HG03565 (cell line): ENCODE measurements around the gene SCFD2.
"Not testable (repeated sequence)": the region's sequence is repeated elsewhere in the genome, so short reads cannot be mapped to it uniquely, and the experiment has no call there.

Experiments
- ATAC-seq: cut with Tn5 transposase; IDR thresholded peaks from one replicate; pipeline ENCODE4 v1.9.1; 2021; ENCODE audit warnings: mild to moderate bottlenecking, moderate library complexity; ENCODE audit not compliant: unreplicated experiment

Gene SCFD2

DNA sequence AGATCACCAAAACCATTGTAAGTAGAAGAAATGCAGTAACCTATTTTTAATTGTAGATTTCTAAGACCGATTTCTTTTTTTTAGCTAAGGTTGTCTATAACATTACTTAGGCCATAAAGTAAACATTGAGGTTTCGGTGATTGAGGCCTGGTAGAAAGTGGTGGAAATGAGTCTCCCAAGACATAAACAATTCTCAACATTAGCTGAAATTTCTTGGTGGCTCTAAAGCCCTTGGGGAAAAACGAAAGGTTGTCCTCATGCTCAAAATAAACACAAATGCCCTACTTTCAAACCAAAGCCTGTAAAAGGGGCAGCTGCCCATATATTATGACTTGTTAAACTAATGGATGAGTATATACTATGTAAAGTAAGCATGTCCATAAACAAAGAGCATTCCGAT, 98.8 kb downstream of the SCFD2 start:
- no peak for ATAC-seq

DNA sequence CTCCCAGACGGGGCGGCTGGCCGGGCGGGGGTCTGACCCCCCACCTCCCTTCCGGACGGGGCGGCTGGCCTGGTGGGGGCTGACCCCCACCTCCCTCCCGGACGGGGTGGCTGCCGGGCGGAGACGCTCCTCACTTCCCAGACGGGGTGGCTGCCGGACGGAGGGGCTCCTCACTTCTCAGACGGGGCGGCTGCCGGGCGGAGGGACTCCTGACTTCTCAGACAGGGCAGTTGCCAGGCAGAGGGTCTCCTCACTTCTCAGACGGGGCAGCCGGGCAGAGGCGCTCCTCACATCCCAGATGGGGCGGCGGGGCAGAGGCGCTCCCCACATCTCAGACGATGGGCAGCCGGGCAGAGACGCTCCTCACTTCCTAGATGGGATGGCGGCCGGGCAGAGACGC, 109.9 kb downstream of the SCFD2 start:
- ATAC-seq = not testable (repeated sequence)

GRCh38 chr4:53240573-53240972, 125.3 kb downstream of the SCFD2 start:
- no peak for ATAC-seq

DNA sequence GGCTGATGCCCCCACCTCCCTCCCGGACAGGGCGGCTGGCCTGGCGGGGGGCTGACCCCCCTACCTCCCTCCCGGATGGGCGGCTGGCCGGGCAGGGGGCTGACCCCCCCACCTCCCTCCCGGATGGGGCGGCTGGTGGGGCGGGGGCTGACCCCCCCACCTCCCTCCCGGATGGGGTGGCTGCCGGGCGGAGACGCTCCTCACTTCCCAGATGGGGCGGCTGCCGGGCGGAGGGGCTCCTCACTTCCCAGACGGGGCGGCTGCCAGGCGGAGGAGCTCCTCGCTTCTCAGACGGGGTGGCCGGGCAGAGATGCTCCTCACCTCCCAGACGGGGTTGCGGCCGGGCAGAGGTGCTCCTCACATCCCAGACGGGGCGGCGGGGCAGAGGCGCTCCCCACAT, 127.5 kb downstream of the SCFD2 start:
- ATAC-seq = not testable (repeated sequence)

DNA sequence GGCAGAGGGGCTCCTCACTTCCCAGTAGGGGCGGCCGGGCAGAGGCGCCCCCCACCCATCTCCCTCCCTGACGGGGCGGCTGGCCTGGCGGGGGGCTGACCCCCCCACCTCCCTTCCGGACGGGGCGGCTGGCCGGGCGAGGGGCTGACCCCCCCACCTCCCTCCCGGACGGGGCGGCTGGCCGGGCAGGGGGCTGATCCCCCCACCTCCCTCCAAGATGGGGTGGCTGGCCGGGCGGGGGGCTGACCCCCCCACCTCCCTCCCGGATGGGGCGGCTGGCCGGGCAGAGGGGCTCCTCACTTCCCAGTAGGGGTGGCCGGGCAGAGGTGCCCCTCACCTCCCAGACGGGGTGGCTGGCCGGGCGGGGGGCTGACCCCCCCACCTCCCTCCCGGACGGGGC, 128.1 kb downstream of the SCFD2 start:
- ATAC-seq = not testable (repeated sequence)

DNA sequence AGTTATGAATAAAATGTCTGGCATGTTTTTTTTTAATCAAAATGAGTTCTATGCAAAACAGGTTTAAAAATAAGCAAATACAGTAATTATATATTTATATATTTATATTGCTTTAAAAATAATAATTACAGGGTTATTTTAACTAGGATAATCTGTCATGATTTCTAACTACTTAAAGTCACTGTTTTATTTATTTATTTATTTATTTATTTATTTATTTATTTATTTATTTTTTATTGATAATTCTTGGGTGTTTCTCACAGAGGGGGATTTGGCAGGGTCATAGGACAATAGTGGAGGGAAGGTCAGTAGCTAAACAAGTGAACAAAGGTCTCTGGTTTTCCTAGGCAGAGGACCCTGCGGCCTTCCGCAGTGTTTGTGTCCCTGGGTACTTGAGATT, 129.2 kb downstream of the SCFD2 start:
- ATAC-seq = not testable (repeated sequence)

DNA sequence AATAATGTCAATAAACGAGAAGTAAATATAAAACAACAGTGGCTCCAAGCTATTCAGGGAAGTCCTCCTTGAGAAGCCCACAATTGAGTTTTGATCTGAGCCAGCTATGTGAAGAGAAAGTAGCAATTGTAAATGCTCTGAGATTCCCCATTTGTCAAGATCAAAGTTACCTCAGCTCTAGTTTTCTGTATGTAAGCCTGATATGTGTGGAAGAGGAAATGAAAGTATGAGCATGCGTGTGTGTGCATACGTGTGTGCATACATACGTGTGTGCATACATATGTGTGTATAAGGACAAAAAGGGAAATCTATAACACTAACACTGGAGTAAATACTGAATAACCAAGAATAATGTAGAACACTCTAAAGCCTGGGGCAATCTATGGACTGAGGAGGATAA, 130.3 kb downstream of the SCFD2 start:
- peak; percentile 88 for ATAC-seq

GRCh38 chr4:53234669-53235068, 131.2 kb downstream of the SCFD2 start:
- ATAC-seq = no peak

- no peak for ATAC-seq
These were observed 131.8 kb downstream of the SCFD2 start for GRCh38 chr4:53234111-53234510.

DNA sequence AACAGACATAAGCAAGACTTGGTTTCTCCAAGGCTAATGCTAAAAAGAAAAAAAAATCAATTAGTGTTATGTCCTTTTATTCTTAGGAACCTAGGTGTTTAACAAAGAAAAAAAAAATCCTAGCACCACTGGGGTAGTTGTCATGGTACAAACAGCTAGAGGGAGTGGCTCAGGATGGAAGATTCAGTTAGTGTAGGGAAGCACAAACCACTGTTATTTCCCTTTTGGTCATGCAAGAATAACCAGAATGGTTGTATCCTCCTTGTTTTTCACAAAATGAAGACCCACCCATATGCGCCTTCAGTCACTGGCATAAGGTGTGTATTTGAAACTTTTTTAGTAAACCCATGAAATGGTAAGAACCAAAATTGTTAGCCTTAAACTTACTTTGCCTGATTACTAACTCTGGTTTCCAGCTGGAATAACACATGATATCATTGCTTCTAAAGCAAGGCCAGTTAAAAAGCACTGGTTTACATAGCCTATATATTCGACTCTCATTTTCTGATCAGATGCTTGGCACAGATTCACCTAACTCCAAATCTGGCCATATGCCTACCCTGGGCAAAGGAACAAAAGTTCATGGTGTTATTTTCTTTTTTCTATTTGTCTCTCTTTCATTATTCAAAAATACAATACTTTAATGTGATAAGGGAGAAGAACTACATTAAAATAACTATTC, 132.6 kb downstream of the SCFD2 start:
- no peak for ATAC-seq

DNA sequence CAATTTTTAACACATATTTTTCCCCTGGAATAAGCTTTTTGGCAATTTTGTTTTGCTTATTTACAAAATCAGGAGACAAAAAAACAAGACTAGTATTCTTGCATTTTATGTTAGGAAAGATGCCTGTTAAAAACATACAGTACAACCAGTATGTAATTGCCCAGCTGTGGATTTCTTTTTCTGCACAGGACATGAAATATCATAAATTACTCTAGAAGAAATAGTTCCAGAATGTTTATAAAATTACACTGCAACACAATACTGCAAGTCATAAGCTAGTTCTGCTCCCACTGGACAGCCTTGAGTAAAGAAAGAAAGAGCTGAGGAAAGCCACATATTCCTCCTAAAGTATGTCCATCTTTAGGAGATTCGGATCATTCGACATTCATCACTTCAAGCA, 133.5 kb downstream of the SCFD2 start:
- ATAC-seq = no peak

GRCh38 chr4:53228036-53228435, 137.8 kb downstream of the SCFD2 start:
- ATAC-seq = no peak

GRCh38 chr4:53227451-53227850, 138.4 kb downstream of the SCFD2 start:
- ATAC-seq = no peak

- no peak for ATAC-seq
These were observed 143.9 kb downstream of the SCFD2 start for GRCh38 chr4:53221832-53222480.

DNA sequence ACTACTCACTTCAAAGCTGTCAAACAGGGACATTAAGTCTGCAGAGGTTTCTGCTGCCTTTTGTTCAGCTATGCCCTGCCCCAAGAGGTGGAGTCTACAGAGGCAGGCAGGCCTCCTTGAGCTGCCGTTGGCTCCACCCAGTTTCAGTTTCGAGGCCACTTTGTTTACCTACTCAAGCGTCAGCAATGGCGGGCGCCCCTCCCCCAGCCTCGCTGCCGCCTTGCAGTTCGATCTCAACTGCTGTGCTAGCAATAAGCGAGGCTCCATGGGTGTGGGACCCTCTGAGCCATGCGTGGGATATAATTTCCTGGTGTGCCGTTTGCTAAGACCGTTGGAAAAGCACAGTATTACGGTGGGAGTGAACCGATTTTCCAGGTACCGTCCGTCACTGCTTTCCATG, 146.7 kb downstream of the SCFD2 start:
- ATAC-seq = not testable (repeated sequence)

GRCh38 chr4:53208753-53209152, 157.1 kb downstream of the SCFD2 start:
- no peak for ATAC-seq

GRCh38 chr4:53205970-53206369, 159.9 kb downstream of the SCFD2 start:
- peak; percentile 49 for ATAC-seq

DNA sequence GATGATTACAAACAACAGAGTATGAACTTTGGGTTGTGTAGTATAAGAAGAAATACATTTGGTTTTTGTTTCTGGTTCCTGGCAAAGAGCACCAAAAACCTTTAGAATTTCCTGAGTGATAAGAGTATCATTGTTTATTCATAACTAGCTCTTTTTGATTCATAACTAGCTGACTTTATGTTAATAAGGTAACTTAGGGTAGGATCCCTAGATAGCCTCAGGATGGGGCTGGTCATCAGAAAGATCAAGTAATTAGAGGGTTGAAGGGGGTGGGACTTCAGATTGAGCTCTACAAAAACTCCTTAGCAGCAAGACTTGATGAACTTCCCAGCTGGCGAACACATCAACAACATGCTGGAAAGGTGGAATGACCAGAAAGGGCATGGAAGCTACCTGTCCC, 166.5 kb downstream of the SCFD2 start:
- no peak for ATAC-seq

DNA sequence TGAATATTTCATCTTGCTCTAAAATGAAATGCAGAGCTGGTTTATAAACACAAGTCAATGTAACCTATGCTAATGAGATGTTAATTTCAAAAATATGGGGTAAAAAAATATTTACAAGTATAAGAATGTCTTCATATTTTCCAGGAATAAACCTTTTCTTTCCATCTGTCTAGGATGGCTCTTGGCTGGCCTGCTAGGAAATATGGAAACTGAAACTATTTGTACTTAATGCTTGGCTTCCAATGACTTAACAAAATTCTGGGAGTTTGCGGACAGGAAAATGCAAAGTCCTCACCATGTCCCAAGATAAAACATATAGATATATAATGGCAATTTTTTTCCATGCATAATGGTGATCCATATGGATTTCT, 168.1 kb downstream of the SCFD2 start:
- no peak for ATAC-seq

- ATAC-seq = no peak
These were observed 168.7 kb downstream of the SCFD2 start for GRCh38 chr4:53196882-53197771.

GRCh38 chr4:53195815-53196661, 169.8 kb downstream of the SCFD2 start:
- ATAC-seq = no peak
